MCF 10A (cell line): Measurements from ENCODE around the gene SMYD1. TPM values are rescaled to one million over a fixed set of nuclear protein-coding genes. Genes with fewer than 3 reads are reported as not detected.

Experiments
- BruUV-seq: library from RNA; stranded (reverse); fragments of 400-500 nt; replicated peaks from 2 replicates; lab custom pipeline; 2021; lab: Mats Ljungman, UMichigan
- CTCF ChIA-PET: fragments of 300-600 bp; sonication (Branson Sonifier 250); formaldehyde crosslinking; extraction: SDS; loops from one replicate; lab custom pipeline; 2021; ENCODE audit warnings: antibody characterized with exemption, inconsistent platforms; lab: Yijun Ruan, JAX
- POLR2A ChIA-PET: fragments of 300-600, 350-650 bp; sonication (Branson Sonifier 250); formaldehyde crosslinking; extraction: SDS; loops from one replicate; lab custom pipeline; 2020; ENCODE audit warnings: antibody characterized with exemption, inconsistent platforms; lab: Yijun Ruan, JAX
- DNase-seq: peaks from one replicate; pipeline ENCODE4 v3.0.0-alpha.2; 2018; ENCODE audit not compliant: unreplicated experiment
- H3K27ac Mint-ChIP-seq: one replicate; pipeline ENCODE4 v1.8.0; 2022; ENCODE audit warnings: mild to moderate bottlenecking, low read depth, mixed read lengths; ENCODE audit not compliant: unreplicated experiment
- H3K27me3 Mint-ChIP-seq: one replicate; pipeline ENCODE4 v1.8.0; 2022; ENCODE audit warnings: mixed read lengths; ENCODE audit not compliant: insufficient read depth, unreplicated experiment
- H3K36me3 Mint-ChIP-seq: one replicate; pipeline ENCODE4 v1.8.0; 2022; ENCODE audit warnings: mild to moderate bottlenecking, moderate library complexity, mixed read lengths; ENCODE audit not compliant: insufficient read depth, unreplicated experiment
- H3K4me1 Mint-ChIP-seq: one replicate; pipeline ENCODE4 v1.8.0; 2022; ENCODE audit warnings: mixed read lengths; ENCODE audit not compliant: insufficient read depth, unreplicated experiment
- H3K4me3 Mint-ChIP-seq: one replicate; pipeline ENCODE4 v1.8.0; 2022; ENCODE audit warnings: mild to moderate bottlenecking, moderate library complexity, mixed read lengths; ENCODE audit not compliant: unreplicated experiment
- H3K9me3 Mint-ChIP-seq: one replicate; pipeline ENCODE4 v1.8.0; 2022; ENCODE audit warnings: mixed read lengths; ENCODE audit not compliant: unreplicated experiment
- intact Hi-C: fragments of 100-400 bp; cut with micrococcal nuclease; formaldehyde crosslinking; loops from 2 replicates; pipeline ENCODE4 v1.14.1; 2022
- total RNA-seq: library from RNA; stranded (reverse); gene quantifications from 2 replicates; pipeline ENCODE4 v1.2.3, GENCODE V29; 2022
- TF ChIP-seq, protein P1 (sequence below): fragments of 200-600 bp; IDR thresholded peaks from one replicate; pipeline ENCODE4 v1.8.0; 2022; ENCODE audit warnings: antibody characterized with exemption, mild to moderate bottlenecking; ENCODE audit not compliant: unreplicated experiment

Gene SMYD1
- total RNA-seq, 1 experiment from 2014 or later, result not detected

DNA sequence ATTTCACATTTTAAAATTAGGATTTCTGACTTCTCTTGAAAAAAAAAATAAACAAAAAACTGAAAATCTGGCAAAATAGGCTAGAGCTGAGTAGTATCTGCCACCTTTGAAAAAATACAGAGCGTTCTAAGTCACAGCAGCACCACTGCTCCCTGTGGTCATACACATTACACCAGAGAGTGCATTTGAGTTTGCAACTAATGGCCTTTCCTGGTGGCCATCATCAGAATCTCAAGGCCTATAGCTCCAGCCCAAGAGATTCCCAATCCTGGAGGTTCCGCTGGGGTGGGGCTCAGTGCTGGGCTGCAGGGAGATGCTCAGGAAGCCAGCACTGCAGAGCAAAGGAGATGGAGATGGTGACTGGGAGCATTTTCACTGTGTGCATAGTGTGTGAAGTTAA is 17.5 kb downstream of the SMYD1 start:
- TF ChIP-seq, protein P1, sequence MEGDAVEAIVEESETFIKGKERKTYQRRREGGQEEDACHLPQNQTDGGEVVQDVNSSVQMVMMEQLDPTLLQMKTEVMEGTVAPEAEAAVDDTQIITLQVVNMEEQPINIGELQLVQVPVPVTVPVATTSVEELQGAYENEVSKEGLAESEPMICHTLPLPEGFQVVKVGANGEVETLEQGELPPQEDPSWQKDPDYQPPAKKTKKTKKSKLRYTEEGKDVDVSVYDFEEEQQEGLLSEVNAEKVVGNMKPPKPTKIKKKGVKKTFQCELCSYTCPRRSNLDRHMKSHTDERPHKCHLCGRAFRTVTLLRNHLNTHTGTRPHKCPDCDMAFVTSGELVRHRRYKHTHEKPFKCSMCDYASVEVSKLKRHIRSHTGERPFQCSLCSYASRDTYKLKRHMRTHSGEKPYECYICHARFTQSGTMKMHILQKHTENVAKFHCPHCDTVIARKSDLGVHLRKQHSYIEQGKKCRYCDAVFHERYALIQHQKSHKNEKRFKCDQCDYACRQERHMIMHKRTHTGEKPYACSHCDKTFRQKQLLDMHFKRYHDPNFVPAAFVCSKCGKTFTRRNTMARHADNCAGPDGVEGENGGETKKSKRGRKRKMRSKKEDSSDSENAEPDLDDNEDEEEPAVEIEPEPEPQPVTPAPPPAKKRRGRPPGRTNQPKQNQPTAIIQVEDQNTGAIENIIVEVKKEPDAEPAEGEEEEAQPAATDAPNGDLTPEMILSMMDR, result no peak
- DNase-seq, result no peak
- intact Hi-C loops, result no loop called here
- Mint-ChIP-seq H3K27ac (no peak overlapping the region), H3K27me3 (no peaks in the 10 kb centered on the region), H3K4me1 (no peaks in the 10 kb centered on the region), H3K36me3 (no peaks in the 10 kb centered on the region), H3K4me3 (no peak overlapping the region), H3K9me3 (no peaks in the 10 kb centered on the region)
- POLR2A ChIA-PET, result interaction anchor here (2.1 kb wide), 1 partner anchor 10 kb away, joined by 4 read pairs; no protein-coding TSS in a partner anchor
- no TSS peak for BruUV-seq
- CTCF ChIA-PET, result interaction anchor here (0.6 to 3.6 kb wide), 2 partner anchors 25 to 74 kb away, joined by 3 to 14 read pairs; no protein-coding TSS in a partner anchor

DNA sequence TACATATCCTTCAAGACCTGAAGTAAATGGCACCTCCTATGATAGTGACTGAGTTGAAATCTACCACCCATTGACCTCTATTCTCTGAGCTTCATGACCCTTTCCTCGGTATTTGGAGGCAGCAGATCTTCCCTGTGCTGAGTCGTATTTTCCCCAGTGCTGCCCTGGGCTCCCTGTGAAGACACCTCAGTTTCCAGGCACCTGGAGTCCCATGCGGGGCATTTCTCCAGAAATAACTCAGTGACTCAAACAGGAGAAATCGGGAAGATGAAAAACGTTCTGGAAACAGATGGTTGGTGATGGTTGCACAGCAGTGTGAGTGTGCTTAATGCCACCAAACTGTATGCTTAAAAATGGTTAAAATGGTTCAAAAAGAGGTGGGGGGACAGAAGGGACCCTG is 18.0 kb downstream of the SMYD1 start:
- ChIA-PET CTCF (interaction anchor here (3.6 kb wide), 1 partner anchor 25 kb away, joined by 14 read pairs; no protein-coding TSS in a partner anchor), POLR2A (interaction anchor here (2.1 kb wide), 1 partner anchor 11 kb away, joined by 4 read pairs; no protein-coding TSS in a partner anchor)
- H3K9me3 Mint-ChIP-seq, result no peaks in the 10 kb centered on the region
- no peak for DNase-seq
- H3K4me3 Mint-ChIP-seq, result no peak overlapping the region
- no peak overlapping the region for H3K27ac Mint-ChIP-seq
- H3K36me3 Mint-ChIP-seq, result no peaks in the 10 kb centered on the region
- no peaks in the 10 kb centered on the region for H3K4me1 Mint-ChIP-seq
- H3K27me3 Mint-ChIP-seq, result no peaks in the 10 kb centered on the region
- TF ChIP-seq, protein P1, result no peak
- BruUV-seq, result no TSS peak
- intact Hi-C loops, result no loop called here

- DNase-seq, result no peak
- TF ChIP-seq, protein P1, result no peak
- Mint-ChIP-seq H3K27me3 (no peaks in the 10 kb centered on the region), H3K36me3 (no peaks in the 10 kb centered on the region), H3K4me3 (no peak overlapping the region), H3K4me1 (no peaks in the 10 kb centered on the region), H3K27ac (no peak overlapping the region), H3K9me3 (no peaks in the 10 kb centered on the region)
- ChIA-PET CTCF (interaction anchor here (3.6 kb wide), 1 partner anchor 26 kb away, joined by 14 read pairs; no protein-coding TSS in a partner anchor), POLR2A (no interaction called here)
- BruUV-seq, result no TSS peak
- intact Hi-C loops, result no loop called here
These were observed 18.8 kb downstream of the SMYD1 start for GRCh38 chr2:88086401-88086800.

- no peak overlapping the region for H3K4me3 Mint-ChIP-seq
- no peak for DNase-seq
- H3K9me3 Mint-ChIP-seq, result no peaks in the 10 kb centered on the region
- ChIA-PET CTCF (interaction anchor here (0.7 to 3.6 kb wide), 2 partner anchors 27 to 1041 kb away, joined by 4 to 14 read pairs; no protein-coding TSS in a partner anchor), POLR2A (interaction anchor here (0.7 kb wide), 1 partner anchor 11 kb away, joined by 3 read pairs; no protein-coding TSS in a partner anchor)
- no peaks in the 10 kb centered on the region for H3K4me1 Mint-ChIP-seq
- no peaks in the 10 kb centered on the region for H3K36me3 Mint-ChIP-seq
- BruUV-seq, result no TSS peak
- H3K27me3 Mint-ChIP-seq, result no peaks in the 10 kb centered on the region
- TF ChIP-seq, protein P1, result no peak
- intact Hi-C loops, result no loop called here
- no peak overlapping the region for H3K27ac Mint-ChIP-seq
These were observed 19.4 kb downstream of the SMYD1 start for GRCh38 chr2:88087073-88087472.
